Panc1 (cell line): Measurements from ENCODE around the gene PARD3. TPM values are rescaled to one million over a fixed set of nuclear protein-coding genes. Genes with fewer than 3 reads are reported as not detected.

Source experiments
- ATAC-seq: fragments of 200-7000 bp; cut with Tn5 transposase; 2 replicates; pipeline ENCODE4 v1.9.1; 2020; ENCODE audit warnings: mild to moderate bottlenecking, moderate library complexity
- BruUV-seq: library from RNA; stranded (reverse); fragments of 400-500 nt; replicated peaks from 2 replicates; lab custom pipeline; 2021; lab: Mats Ljungman, UMichigan
- CTCF ChIA-PET: fragments of 300-600 bp; sonication (Branson Sonifier 250); formaldehyde crosslinking; loops from one replicate; lab custom pipeline; 2022; ENCODE audit warnings: antibody characterized with exemption; lab: Charles Lee
- POLR2A ChIA-PET: fragments of 300-600 bp; sonication (Branson Sonifier 250); formaldehyde crosslinking; loops from one replicate; lab custom pipeline; 2022; ENCODE audit warnings: antibody characterized with exemption; lab: Charles Lee
- DNase-seq: peaks from one replicate; pipeline ENCODE4 v3.0.0-alpha.2; 2010; ENCODE audit warnings: low read depth, low spot score
- H3K27ac ChIP-seq: 2 replicates; pipeline ENCODE4 v1.5.1; 2011; ENCODE audit warnings: mild to moderate bottlenecking, low read length, inconsistent platforms
- H3K27me3 ChIP-seq: fragments of 200-500 bp; sonication (Bioruptor generic); 2 replicates; pipeline ENCODE4 v1.6.0; 2014; ENCODE audit warnings: low read length, inconsistent platforms; ENCODE audit not compliant: control insufficient read depth, insufficient read depth
- H3K36me3 ChIP-seq: fragments of 200-500 bp; sonication (Bioruptor generic); 2 replicates; pipeline ENCODE4 v1.5.1; 2014; ENCODE audit warnings: inconsistent platforms, mild to moderate bottlenecking, low read length, moderate library complexity; ENCODE audit not compliant: control insufficient read depth, insufficient read depth
- H3K4me1 ChIP-seq: 2 replicates; pipeline ENCODE4 v1.5.1; 2011; ENCODE audit warnings: inconsistent platforms, mild to moderate bottlenecking, low read length, moderate library complexity; ENCODE audit not compliant: control insufficient read depth, insufficient read depth
- H3K4me3 ChIP-seq, 2 experiments: 2 replicates each; pipeline ENCODE4 v1.5.1; 2011 to 2012; ENCODE audit warnings: low read depth in 2 of 2, low read length in 2 of 2, mild to moderate bottlenecking in 2 of 2, inconsistent platforms in 1 of 2, moderate library complexity in 1 of 2
- H3K9me3 ChIP-seq: fragments of 200-500 bp; sonication (Bioruptor generic); 2 replicates; pipeline ENCODE4 v1.5.1; 2014; ENCODE audit warnings: low read depth, mild to moderate bottlenecking, inconsistent platforms, low read length, moderate library complexity; ENCODE audit not compliant: control insufficient read depth, insufficient read depth
- POLR2AphosphoS5 ChIP-seq: IDR thresholded peaks from 2 replicates; pipeline ENCODE4 v1.6.1; 2012; ENCODE audit warnings: mild to moderate bottlenecking, low read depth, low read length, moderate library complexity
- SIN3A ChIP-seq: IDR thresholded peaks from 2 replicates; pipeline ENCODE4 v1.6.1; 2012; ENCODE audit warnings: low read depth, mild to moderate bottlenecking, low read length, moderate library complexity, borderline replicate concordance; ENCODE audit not compliant: insufficient read depth
- TCF7L2 ChIP-seq: IDR thresholded peaks from 2 replicates; pipeline ENCODE4 v1.6.1; 2011; ENCODE audit warnings: mild to moderate bottlenecking, low read depth, low read length, inconsistent platforms
- in situ Hi-C: cut with HindIII; loops from 2 replicates; pipeline ENCODE4 v1.10.0; 2016; ENCODE audit warnings: low sequenced_read_pairs, low pct_unique_long_range_greater_than_20kb
- intact Hi-C: fragments of 100-400 bp; cut with micrococcal nuclease; formaldehyde crosslinking; loops from one replicate; pipeline ENCODE4 v1.10.0; 2022; ENCODE audit not compliant: unreplicated experiment
- total RNA-seq: library from RNA; stranded (reverse); gene quantifications from one replicate; pipeline ENCODE4 v1.2.1, GENCODE V29; 2021; ENCODE audit not compliant: unreplicated experiment
- TF ChIP-seq, protein P1 (sequence below): fragments of 450-650 bp; IDR thresholded peaks from 2 replicates; pipeline ENCODE4 v1.5.1; 2017; ENCODE audit warnings: mild to moderate bottlenecking
- TF ChIP-seq, protein P2 (sequence below), 2 experiments: IDR thresholded peaks; 2 replicates each; pipeline ENCODE4 v1.6.1; 2011 to 2012; ENCODE audit warnings: low read depth in 2 of 2, control low read depth in 1 of 2, low read length in 1 of 2, mild to moderate bottlenecking in 1 of 2, moderate library complexity in 1 of 2; ENCODE audit not compliant: insufficient read depth in 1 of 2

The PARD3 gene
- total RNA-seq, 1 experiment from 2014 or later = 29.8 TPM

DNA sequence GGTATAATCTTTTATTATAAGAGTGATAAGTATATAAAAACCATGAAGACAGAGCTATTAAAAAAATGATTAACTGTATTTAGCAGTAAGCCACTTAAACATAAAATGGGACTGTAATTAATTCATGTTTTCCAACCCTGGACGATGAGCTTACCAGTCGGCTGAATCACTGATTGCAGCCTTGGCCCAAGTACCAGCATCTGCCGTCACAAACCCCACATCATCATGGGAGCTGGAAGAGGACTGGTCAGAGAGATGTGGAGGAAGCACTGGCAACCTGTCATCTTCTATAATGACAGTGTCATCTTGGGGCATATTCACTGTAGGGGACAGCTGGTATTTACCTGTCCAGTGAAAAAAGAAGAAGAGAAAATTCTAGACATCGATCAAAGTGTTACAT lies 473.6 kb downstream of the PARD3 start:
- Histone ChIP-seq H3K27ac (no peak overlapping the region), H3K36me3 (no peaks in the 10 kb centered on the region; the same call in 1 of the 2 replicates), H3K4me3 (no peak overlapping the region), H3K27me3 (no peaks in the 10 kb centered on the region), H3K4me1 (no peaks in the 10 kb centered on the region), H3K9me3 (no peaks in the 10 kb centered on the region)
- intact Hi-C loops = no loop called here
- in situ Hi-C loops = no loop called here
- ATAC-seq (no peak), DNase-seq (no peak)
- no TSS peak for BruUV-seq
- CTCF ChIA-PET = no interaction called here
- POLR2A ChIA-PET = no interaction called here
- TF ChIP-seq SIN3A = no peak
- TF ChIP-seq, protein P1, sequence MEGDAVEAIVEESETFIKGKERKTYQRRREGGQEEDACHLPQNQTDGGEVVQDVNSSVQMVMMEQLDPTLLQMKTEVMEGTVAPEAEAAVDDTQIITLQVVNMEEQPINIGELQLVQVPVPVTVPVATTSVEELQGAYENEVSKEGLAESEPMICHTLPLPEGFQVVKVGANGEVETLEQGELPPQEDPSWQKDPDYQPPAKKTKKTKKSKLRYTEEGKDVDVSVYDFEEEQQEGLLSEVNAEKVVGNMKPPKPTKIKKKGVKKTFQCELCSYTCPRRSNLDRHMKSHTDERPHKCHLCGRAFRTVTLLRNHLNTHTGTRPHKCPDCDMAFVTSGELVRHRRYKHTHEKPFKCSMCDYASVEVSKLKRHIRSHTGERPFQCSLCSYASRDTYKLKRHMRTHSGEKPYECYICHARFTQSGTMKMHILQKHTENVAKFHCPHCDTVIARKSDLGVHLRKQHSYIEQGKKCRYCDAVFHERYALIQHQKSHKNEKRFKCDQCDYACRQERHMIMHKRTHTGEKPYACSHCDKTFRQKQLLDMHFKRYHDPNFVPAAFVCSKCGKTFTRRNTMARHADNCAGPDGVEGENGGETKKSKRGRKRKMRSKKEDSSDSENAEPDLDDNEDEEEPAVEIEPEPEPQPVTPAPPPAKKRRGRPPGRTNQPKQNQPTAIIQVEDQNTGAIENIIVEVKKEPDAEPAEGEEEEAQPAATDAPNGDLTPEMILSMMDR = no peak
- no peak for TF ChIP-seq POLR2AphosphoS5
- no peak for TF ChIP-seq TCF7L2
- TF ChIP-seq, protein P2, sequence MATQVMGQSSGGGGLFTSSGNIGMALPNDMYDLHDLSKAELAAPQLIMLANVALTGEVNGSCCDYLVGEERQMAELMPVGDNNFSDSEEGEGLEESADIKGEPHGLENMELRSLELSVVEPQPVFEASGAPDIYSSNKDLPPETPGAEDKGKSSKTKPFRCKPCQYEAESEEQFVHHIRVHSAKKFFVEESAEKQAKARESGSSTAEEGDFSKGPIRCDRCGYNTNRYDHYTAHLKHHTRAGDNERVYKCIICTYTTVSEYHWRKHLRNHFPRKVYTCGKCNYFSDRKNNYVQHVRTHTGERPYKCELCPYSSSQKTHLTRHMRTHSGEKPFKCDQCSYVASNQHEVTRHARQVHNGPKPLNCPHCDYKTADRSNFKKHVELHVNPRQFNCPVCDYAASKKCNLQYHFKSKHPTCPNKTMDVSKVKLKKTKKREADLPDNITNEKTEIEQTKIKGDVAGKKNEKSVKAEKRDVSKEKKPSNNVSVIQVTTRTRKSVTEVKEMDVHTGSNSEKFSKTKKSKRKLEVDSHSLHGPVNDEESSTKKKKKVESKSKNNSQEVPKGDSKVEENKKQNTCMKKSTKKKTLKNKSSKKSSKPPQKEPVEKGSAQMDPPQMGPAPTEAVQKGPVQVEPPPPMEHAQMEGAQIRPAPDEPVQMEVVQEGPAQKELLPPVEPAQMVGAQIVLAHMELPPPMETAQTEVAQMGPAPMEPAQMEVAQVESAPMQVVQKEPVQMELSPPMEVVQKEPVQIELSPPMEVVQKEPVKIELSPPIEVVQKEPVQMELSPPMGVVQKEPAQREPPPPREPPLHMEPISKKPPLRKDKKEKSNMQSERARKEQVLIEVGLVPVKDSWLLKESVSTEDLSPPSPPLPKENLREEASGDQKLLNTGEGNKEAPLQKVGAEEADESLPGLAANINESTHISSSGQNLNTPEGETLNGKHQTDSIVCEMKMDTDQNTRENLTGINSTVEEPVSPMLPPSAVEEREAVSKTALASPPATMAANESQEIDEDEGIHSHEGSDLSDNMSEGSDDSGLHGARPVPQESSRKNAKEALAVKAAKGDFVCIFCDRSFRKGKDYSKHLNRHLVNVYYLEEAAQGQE (IDR thresholded peaks at IDR 0.05; ENCODE audit: insufficient read depth in 1 of 2, low read depth in 2 of 2, low read length in 1 of 2) = no peak

DNA sequence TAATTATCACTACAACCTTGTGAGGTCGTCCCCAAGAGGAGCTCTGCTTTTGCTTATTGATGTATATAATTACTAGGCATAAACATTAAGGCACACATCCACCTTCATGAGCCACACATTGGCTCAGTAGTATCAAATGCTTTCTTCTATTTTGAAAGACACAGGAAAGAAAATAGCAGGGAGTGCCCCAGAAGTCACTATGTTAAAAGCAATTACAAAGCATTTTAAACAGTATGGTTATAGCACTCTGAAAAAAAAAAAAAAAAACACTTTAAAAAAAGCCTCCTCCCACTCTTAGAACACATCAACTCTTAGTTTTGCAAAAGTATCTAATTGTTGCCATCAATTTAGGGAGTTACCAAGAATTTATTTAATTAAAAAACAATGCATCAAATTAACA lies 474.2 kb downstream of the PARD3 start:
- ATAC-seq (no peak), DNase-seq (no peak)
- POLR2A ChIA-PET = no interaction called here
- no TSS peak for BruUV-seq
- in situ Hi-C loops = no loop called here
- Histone ChIP-seq H3K9me3 (no peaks in the 10 kb centered on the region), H3K27ac (no peak overlapping the region), H3K4me1 (no peaks in the 10 kb centered on the region), H3K4me3 (no peak overlapping the region), H3K27me3 (no peaks in the 10 kb centered on the region), H3K36me3 (no peaks in the 10 kb centered on the region; the same call in 1 of the 2 replicates)
- CTCF ChIA-PET = no interaction called here
- intact Hi-C loops = no loop called here
- TF ChIP-seq, protein P1 = no peak
- TF ChIP-seq, protein P2 (IDR thresholded peaks at IDR 0.05; ENCODE audit: insufficient read depth in 1 of 2, low read depth in 2 of 2, low read length in 1 of 2) = no peak
- no peak for TF ChIP-seq POLR2AphosphoS5
- no peak for TF ChIP-seq TCF7L2
- no peak for TF ChIP-seq SIN3A
